ENCODE data around the gene RNF111.

The RNF111 gene

DNA sequence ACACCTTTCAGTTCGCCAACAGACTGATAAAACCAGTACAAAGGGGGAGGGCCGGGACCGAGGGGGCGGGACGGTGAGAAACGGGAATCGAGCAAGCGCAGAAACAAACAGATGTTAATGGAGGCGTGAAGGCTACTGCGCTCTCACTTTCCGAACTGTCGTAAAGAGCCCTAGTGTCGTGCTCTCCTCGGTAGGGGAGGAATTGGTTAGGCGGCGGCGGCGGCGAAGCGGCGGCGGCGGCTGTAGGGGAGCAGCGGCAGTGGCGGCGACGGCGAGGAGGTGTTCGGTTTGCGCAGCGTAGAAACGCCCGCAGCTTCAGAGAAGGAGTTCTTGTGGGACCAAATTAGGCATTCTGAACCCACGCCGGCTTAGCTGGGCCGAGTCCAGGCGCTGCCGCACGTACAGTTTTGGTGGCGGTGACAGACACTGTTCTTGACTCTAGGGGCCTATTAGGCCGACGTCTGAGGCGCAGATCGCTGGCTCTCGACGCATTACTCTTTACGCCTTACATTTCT is at the start of gene RNF111:
Gene RNF111, plus strand, starts transcription at position 173 of the 515 bp plus-strand sequence. CDS start 43,160 bp downstream, outside the sequence.
- DNase-seq (ENCODE audit: low read depth), result peak; percentile 82

DNA sequence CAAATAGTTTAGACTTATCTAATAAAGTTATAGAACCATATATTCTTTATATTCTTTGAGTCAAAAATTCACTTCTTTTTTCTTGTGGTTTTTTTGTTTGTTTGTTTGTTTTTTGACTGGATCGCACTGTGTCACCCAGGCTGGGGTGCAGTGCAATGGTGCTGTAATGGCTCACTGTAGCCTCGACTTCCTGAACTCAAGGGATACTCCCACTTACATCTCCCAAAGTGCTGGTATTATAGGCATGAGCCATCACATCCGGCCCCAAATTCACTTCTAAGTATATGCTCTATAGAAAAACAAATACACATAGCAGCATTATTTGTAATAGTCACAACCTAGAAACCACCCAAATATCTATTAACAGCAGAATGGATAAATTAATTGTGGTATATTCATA is 40.3 kb upstream of the RNF111 start:
- no peak for DNase-seq (ENCODE audit: low read depth)

DNA sequence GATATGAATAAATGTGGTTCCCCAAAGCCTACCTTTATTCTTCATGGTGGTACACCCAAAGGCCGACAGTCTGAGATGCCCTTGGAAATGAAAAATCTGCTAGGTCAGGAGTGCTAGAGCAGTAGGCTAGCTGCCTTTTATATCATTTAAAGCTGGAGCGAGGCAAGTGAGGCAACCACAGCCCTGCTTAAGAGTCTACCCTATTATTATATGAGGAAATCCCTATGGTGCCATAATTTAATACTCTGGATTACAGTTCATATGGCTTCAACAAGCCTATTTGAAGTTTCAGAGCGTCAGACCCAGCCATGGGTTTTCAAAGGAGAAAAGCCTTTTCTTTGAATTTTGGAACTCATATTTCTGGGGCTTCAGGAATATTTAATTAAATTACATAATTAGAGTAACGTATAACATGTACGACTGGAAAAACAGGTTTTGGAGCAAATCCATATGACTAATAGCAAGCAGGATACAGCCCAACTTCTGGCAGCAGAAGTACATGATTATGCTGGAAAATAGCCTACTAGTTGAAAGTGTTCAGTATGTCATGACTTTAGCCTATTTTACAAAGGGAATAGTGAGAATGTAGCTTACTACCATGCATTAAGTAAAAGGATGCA is 36.0 kb upstream of the RNF111 start:
- no peak for DNase-seq (ENCODE audit: low read depth)

DNA sequence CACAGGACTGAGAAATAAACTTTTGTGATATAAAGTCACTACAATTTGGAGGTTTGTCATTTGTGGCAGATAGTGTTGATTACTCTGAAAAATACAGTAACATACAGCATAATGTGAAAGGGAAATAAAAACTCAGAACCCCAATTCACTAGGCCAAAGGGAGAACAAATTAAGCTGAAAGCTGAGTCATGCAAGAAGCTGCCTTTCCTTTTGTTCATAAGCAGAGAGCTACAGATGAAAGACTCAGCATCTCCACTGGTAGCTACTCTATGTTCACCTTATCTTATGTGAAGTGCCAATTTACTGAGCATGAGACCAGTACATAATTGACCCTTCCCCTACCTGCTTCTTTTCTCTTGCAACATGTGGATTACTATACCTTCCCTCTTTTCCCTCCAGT is 34.7 kb upstream of the RNF111 start:
- no peak for DNase-seq (ENCODE audit: low read depth)

DNA sequence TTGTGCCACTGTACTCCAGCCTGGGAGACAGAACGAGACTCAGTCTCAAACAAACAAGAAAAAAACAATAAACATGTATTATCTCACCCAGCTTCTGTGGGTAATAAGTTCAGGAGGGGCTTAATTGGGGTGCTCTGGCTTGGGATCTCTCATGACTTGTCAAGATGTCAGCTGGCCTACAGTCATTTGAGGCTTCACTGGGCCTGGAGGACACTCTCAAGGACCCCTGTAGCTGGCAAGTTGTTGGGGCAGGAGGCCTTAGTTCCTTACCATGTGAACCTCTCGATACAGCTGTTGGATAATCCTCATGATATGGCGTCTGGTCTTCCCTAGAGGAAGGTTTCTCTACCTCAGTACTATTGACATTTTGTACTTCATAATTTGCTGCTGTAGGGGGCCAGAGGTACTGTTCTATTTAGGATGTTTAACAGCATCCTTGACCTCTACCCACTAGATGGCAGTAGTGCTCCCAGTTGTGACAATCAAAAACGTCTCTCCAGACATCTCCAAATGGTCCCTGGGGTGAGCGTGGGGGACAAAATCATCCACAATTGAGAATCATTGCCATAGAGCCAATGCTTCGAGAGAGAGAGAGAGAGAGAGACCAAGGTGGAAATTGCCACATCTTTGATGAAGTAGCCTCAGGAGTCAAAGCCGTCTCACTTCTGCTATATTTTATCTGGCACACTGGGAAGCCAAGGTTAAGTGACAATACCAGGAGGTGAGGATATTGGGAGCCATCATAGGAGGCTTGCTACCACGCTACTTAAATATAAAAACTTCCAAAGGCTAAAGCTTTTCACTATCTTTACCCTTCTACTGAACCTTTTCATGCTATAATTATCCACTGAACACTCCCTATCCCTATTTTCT is 30.1 kb upstream of the RNF111 start:
- peak; percentile 6 for DNase-seq (ENCODE audit: low read depth)

DNA sequence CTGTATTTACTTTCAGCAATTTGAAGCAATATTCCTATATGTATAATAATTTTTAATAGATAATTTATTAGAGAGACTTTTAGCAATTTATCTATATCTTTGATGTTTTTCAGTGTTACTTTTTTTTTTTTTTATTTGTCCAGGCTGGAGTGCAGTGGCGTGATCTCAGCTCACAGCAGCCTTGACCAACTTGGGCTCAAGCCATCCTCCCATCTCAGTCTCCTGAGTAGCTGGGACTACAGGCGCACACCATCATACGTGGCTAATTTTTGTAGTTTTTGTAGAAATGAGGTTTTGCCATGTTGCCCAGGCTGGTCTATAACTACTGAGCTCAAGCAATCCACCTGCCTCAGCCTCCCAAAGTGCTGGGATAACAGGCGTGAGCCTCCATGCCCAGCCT is 28.7 kb upstream of the RNF111 start:
- DNase-seq (ENCODE audit: low read depth), result no peak

DNA sequence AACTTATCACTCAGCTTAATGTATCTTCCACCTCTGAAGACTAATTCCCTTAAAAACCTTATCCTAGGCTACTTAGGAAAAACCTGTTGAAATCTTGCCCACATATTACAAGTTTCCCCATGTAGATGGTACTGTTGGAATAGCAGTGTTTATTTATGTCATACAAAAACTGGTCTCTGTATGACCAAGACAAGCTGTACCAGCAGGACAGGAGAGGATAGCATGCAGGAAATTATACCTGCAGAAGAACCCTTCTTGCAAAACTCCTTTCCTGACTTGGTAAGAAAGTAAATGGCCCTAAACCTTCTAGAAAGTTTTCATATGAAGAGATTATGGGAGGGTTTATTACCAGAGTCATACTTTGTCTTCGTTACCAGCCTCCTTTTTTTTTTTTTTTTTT is 25.3 kb upstream of the RNF111 start:
- no peak for DNase-seq (ENCODE audit: low read depth)

DNA sequence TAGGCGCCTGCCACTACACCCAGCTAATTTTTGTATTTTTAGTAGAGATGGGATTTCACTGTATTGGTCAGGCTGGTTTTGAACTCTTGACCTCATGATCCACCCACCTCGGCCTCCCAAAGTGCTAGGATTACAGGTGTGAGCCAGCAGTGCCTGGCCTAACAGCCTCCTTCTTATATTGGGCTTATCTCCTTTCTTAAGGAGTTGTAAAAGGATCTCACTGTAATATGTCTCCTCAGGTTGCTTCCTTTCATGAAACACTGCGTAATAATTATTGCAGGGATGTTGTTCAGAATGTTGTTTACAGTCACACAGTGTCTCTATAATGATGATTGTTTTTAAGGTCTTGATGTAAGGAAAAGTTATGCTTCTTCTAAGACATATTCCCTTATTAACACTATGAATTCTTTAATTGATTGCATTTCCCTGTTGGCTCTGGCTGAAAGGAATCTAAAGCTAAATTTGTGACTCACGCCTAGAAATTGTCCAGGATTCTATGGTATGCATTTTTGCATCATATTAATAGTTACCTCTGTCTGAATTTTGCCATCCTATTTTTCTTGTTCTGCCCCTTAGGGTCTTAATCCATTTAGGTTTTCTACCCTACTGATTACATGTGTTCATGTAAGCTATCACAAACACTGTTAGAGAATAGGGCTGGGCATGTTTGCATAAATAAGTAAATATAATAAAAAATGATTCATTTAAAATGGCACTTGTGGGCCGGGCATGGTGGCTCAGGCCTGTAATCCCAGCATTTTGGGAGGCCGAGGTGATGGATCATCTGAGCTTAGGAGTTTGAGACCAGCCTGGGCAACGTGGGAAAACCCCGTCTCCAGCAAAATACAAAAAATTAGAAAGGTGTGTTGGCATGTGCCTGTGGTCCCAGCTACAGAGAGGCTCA is 24.5 kb upstream of the RNF111 start:
- DNase-seq (ENCODE audit: low read depth), result no peak

DNA sequence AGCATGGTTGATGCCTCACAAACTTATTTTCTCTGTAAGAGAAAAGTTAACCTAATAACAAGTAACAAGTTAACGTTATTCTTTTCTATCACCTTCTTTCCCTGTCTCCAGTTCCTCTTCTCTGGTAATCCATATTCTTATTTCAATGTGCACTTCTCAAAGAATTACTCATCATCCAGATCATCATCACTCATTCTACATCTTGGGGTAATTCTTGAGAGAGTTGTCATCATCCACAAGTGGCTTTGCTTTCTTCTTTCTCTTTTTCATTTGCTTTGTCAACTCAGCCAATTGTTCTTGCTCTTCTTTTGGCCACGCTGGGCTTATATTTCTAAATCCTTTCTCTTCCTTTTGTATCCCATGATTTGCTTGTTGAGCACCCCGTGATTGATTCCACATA is 20.8 kb upstream of the RNF111 start:
- DNase-seq (ENCODE audit: low read depth), result no peak

DNA sequence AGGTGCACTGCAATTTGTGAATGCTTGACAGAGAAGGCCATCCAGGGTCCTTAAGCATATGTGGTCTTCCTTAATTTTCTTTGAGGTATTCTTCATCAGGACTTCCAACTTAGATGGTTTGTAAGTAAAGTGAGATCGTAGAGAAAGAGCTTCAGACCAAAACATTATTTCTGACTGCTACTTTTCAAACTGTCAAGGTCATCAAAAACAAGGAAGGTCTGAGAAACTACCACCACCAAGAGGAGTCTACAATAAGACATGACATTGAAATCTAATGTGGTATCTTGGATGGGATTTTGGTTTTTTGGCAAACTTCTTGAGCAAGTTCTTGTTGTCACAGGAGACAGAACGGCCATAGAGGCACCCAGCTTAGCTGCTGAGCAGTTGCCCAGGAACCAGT is 20.0 kb upstream of the RNF111 start:
- no peak for DNase-seq (ENCODE audit: low read depth)

DNA sequence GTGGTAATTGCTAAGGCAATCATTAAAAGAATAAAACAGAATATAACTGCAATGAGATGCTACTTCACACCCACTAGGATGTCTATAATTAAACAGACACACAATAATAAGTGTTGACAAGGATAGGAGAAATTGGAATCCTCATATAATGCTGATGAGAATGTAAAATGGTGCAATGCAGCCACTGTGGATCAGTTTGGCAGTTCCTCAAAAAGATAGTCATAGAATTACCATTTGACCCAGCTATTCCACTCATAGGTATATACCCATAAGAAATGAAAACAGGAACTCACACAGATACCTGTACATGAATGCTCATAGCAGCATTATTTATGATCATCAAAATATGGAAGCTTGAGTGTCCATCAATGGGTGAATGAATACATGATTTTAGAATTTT is 9.6 kb upstream of the RNF111 start:
- no peak for DNase-seq (ENCODE audit: low read depth)

DNA sequence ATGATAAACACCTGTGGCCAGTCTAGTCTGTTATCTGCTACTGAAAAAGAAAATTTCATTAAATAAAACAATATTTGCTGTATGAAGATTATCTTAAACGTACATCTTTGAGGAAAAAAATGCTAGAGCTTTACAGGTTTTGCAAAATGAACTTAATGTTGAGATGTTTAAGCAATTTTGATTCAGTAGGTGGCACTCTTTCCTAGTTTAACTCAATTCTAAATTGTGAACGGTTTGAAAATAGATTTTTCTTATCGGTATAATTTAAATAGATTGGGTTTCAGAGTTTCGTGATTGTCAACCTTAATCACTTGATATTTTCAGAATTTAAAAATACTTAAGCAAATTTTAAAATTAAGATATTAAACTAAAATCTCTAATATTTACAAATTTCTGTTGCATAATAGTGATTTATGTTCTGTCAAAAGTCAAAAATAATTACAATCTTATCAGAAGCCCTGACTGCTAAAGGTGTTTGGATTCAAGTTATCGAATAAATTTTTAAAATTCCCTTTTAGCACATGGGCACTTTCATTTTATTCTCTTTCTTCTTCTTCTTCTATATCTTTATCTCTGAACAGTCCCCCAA is 7.0 kb upstream of the RNF111 start:
- DNase-seq (ENCODE audit: low read depth), result no peak

DNA sequence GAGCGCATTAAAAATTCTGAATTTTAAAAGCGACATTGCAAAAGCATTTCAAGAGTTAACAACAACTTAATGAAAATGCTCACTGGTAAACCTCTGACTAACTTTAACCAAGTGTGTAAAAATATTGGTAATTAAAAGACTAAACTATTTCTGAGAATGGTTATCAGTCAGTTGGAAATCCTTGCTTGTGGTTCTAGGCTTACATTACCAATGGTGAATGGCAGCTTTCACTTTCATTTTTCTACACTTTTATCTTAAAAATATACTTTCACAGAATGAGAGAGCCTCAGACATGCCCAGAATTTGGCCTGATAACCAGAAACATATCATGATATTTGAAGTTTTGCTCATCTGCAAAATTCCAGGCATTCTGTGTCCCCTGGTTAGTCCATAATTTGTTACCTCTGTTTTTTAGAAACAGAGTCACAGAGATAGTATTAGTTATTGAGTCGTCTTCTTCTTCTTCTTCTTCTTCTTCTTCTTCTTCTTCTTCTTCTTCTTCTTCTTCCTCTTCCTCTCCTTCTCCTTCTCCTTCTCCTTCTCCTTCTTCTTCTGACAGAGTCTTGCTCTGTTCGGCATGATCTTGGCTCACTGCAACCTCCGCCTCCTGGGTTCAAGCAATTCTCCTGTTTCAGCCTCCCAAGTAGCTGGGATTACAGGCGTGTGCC is 5.5 kb upstream of the RNF111 start:
- DNase-seq (ENCODE audit: low read depth), result no peak

DNA sequence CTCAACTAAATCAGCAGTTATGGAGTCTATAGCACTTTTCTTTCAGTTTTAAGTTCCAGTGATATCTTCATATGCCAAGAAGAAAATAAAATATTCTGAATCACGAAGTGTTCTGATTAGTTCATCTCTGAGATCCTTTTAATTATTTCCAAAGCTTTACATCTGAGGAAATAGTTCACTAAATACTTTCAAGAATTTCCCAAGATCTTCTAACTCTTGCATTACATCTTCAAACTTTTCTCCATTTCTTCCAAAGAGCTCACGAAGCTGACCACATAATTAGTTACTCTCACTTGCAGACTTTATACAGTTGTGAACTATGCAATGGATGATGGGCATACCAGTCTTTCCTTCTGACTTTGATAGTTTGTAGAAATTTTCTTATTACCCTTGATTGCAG is 4.2 kb upstream of the RNF111 start:
- no peak for DNase-seq (ENCODE audit: low read depth)

DNA sequence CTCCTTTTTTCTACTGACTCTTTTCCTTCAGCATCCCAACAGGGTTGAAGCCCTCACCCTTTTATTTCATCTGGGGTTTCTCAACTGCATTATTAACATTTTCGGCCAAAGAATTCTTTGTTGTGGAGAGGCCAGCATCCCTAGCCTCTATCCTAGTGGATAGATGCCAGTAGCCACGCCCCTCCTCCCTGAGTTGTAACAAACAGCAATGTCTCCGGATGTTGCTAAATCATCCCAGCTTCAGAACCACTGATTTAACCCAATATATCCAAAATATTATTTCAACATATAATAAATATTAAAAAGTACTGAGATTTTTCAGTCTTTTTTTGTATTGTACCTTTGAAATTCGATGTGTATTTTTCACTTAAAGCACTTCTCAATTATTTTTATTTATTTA is 2.0 kb upstream of the RNF111 start:
- DNase-seq (ENCODE audit: low read depth), result no peak

DNA sequence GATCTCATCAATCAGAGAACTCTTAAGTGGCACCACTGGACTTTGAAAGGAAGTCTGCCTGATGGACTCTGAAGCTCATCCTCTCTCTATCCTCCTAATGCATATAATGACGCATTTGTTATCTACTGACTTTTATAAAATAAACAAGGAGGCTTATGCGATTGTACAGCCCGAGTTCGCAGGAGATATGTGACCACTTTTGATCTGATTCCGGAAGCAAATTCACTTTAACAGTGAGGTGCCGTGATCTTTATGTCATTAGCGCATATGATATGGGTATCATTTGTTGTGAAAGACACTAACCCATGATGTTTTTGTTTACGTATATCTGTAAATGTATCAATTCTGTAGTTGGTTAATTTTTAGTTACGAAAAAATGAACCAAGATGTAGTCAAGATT is 427 bp upstream of the RNF111 start:
- DNase-seq (ENCODE audit: low read depth), result no peak

DNA sequence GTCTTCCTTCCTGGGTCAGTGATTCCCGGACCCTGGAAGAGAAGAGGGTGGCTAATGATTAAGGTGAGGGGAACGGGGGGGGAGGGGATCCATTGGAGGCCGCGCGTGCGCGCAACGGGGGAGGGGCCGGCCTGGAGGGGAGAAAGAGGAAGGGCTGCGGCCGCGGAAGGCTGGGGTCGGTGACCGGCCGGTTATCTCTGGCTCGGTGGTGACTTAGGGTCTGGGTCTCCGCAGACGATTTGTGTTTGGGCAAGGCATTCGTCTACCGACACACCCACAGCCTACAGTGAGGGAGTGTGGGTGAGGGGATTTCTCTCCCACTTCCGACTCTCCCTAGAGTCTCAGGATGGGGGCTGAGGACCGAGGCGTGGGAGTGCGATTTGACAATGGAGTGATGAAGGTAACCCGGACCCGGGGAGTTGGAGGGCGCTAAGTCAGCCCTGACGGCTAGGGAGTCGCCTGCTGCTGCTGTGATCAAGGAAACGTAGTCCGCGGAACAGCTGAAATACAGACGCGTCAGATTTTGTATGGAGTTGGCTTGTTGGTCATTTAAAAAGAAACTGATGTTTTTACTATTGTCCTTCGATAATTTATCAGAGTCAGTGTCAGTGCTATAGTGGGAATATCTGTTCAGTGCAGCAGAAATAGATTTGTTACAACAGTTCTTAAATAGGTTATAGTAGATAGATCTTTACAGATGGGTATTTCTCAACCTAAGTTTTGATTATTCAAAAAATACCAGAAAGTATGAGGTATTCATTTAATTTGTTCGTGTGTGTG is 733 bp downstream of the RNF111 start:
- peak; percentile 47 for DNase-seq (ENCODE audit: low read depth)

DNA sequence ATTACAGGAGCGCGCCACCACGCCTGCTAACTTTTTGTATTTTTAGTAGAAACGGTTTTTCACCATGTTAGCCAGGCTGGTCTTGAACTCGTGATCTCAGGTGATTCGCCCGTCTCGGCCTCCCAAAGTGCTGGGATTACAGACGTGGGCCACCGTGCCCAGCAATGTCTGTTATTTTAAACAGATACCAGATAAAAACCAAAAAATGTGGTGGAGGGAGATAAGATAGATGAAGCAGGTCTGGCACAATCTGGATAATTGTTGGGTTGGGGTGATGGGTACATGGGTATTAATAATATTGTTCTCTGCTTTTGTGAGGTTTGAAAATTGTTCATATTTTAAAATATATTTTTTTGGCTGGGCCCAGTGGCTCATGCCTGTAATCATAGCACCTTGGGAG is 4.7 kb downstream of the RNF111 start:
- DNase-seq (ENCODE audit: low read depth), result no peak

DNA sequence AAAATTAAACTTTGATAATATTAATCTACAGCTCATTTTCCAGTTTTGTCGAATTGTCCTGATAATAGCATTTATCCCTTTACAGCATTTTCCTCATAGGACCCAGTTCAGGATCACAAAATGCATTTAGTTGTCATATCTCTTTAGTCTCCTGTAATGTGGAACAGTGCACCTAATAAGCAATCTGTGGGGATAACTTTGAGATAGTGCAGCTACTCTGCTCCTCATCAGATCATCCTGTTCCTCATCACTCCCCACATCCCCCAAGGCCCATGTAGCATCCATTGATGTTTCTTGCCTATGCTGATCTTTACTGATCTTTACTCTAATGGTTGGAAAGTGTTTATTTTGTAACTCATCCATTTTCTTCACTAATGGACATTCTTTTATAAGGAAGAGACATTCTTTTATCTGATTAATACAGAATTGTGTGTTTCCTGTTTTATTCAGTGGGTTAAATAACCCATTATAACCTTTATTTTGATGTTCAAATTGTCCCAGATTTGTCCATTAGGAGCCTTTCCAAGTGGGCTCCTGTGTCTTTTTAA is 7.5 kb downstream of the RNF111 start:
- no peak for DNase-seq (ENCODE audit: low read depth)

DNA sequence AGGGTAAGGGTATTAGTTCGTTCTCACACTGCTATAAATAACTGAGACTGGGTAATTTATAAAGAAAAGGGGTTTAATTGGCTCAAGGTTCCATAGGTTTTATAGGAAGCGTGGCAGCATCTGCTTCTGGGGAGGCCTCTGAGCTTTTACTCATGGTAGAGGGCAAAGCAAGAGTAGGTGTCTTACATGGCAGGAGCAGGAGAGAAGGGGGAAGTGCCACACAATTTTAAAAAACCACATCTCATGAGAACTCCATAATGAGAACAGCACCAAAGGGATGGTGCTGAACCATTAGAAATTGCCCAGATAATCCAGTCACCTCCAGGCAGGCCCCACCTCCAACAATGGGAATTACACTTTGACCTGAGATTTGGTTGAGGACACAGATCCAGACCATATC is 12.2 kb downstream of the RNF111 start:
- no peak for DNase-seq (ENCODE audit: low read depth)

All from activated T-helper 9 cell treated with anti-CD3 and anti-CD28 coated beads, Interleukin-2, amount 50 U/mL, for 16 hours (primary cell).